ENCODE measurements around the gene NGEF. TPM values are rescaled to one million over a fixed set of nuclear protein-coding genes. Genes with fewer than 3 reads are reported as not detected.

NGEF gene
- total RNA-seq, 1 donor from 2014 or later = 1.2 TPM

- Mint-ChIP-seq H3K36me3 (ENCODE audit: insufficient read depth) (no peaks in the 10 kb centered on the region), H3K27ac (no peak overlapping the region), H3K27me3 (peaks cover 6% of the 10 kb centered on the region), H3K9me3 (ENCODE audit: low read depth) (peaks cover 3% of the 10 kb centered on the region), H3K4me3 (ENCODE audit: low read depth) (no peak overlapping the region), H3K4me1 (ENCODE audit: low read depth) (no peaks in the 10 kb centered on the region)
- TF ChIP-seq CTCF (IDR thresholded peaks at IDR 0.05; ENCODE audit: unreplicated experiment) = no peak
- DNase-seq (ENCODE audit: low spot score, unreplicated experiment) = no peak
These were observed 71.0 kb downstream of the NGEF start for GRCh38 chr2:232941912-232942594.

- H3K9me3 Mint-ChIP-seq (ENCODE audit: low read depth) = peaks cover 3% of the 10 kb centered on the region
- H3K4me3 Mint-ChIP-seq (ENCODE audit: low read depth) = no peak overlapping the region
- H3K36me3 Mint-ChIP-seq (ENCODE audit: insufficient read depth) = no peaks in the 10 kb centered on the region
- no peak overlapping the region for H3K27ac Mint-ChIP-seq
- no peaks in the 10 kb centered on the region for H3K4me1 Mint-ChIP-seq (ENCODE audit: low read depth)
- DNase-seq (ENCODE audit: low spot score, unreplicated experiment) = no peak
- TF ChIP-seq CTCF (IDR thresholded peaks at IDR 0.05; ENCODE audit: unreplicated experiment) = no peak
- peaks cover 6% of the 10 kb centered on the region for H3K27me3 Mint-ChIP-seq
These were observed 71.7 kb downstream of the NGEF start for GRCh38 chr2:232941400-232941799.

- no peak for DNase-seq (ENCODE audit: low spot score, unreplicated experiment)
- no peak overlapping the region for H3K27ac Mint-ChIP-seq
- peaks cover 3% of the 10 kb centered on the region for H3K9me3 Mint-ChIP-seq (ENCODE audit: low read depth)
- H3K36me3 Mint-ChIP-seq (ENCODE audit: insufficient read depth) = no peaks in the 10 kb centered on the region
- no peaks in the 10 kb centered on the region for H3K4me1 Mint-ChIP-seq (ENCODE audit: low read depth)
- no peak for TF ChIP-seq CTCF (IDR thresholded peaks at IDR 0.05; ENCODE audit: unreplicated experiment)
- H3K4me3 Mint-ChIP-seq (ENCODE audit: low read depth) = no peak overlapping the region
- H3K27me3 Mint-ChIP-seq = peaks cover 9% of the 10 kb centered on the region
These were observed 72.3 kb downstream of the NGEF start for GRCh38 chr2:232940724-232941123.

GRCh38 chr2:232937278-232937906 is 75.7 kb downstream of the NGEF start:
- Mint-ChIP-seq H3K27ac (no peak overlapping the region), H3K36me3 (ENCODE audit: insufficient read depth) (no peaks in the 10 kb centered on the region), H3K27me3 (peaks cover 19% of the 10 kb centered on the region), H3K4me1 (ENCODE audit: low read depth) (no peaks in the 10 kb centered on the region), H3K9me3 (ENCODE audit: low read depth) (peaks cover 3% of the 10 kb centered on the region), H3K4me3 (ENCODE audit: low read depth) (no peak overlapping the region)
- TF ChIP-seq CTCF (IDR thresholded peaks at IDR 0.05; ENCODE audit: unreplicated experiment) = no peak
- DNase-seq (ENCODE audit: low spot score, unreplicated experiment) = no peak

- Mint-ChIP-seq H3K4me3 (ENCODE audit: low read depth) (no peak overlapping the region), H3K36me3 (ENCODE audit: insufficient read depth) (no peaks in the 10 kb centered on the region), H3K27ac (no peak overlapping the region), H3K9me3 (ENCODE audit: low read depth) (no peaks in the 10 kb centered on the region), H3K4me1 (ENCODE audit: low read depth) (peaks cover 4% of the 10 kb centered on the region), H3K27me3 (peaks cover 52% of the 10 kb centered on the region)
- DNase-seq (ENCODE audit: low spot score, unreplicated experiment) = no peak
- no peak for TF ChIP-seq CTCF (IDR thresholded peaks at IDR 0.05; ENCODE audit: unreplicated experiment)
These were observed 81.4 kb downstream of the NGEF start for GRCh38 chr2:232931636-232932035.
